H9 (cell line): ENCODE data around the gene PLEKHM3. TPM values are rescaled to one million over a fixed set of nuclear protein-coding genes. Genes with fewer than 3 reads are reported as not detected.

Experiments
- DNase-seq: peaks from one replicate; pipeline ENCODE4 v3.0.0-alpha.2; 2017
- H2AFZ ChIP-seq: one replicate; pipeline ENCODE4 v1.6.1; 2013; ENCODE audit warnings: mild to moderate bottlenecking, low read length, control low read depth, moderate library complexity
- H2AK5ac ChIP-seq: 2 replicates; pipeline ENCODE4 v1.6.1; 2013; ENCODE audit warnings: low read length, control low read depth, mixed read lengths; ENCODE audit not compliant: insufficient read length
- H2BK120ac ChIP-seq: one replicate; pipeline ENCODE4 v1.6.1; 2013; ENCODE audit warnings: low read depth, mild to moderate bottlenecking, low read length, control low read depth, inconsistent platforms; ENCODE audit not compliant: poor library complexity, severe bottlenecking
- H2BK12ac ChIP-seq: 2 replicates; pipeline ENCODE4 v1.6.1; 2013; ENCODE audit warnings: low read length, control low read depth, mixed read lengths, low read depth; ENCODE audit not compliant: insufficient read length
- H2BK15ac ChIP-seq: 2 replicates; pipeline ENCODE4 v1.6.1; 2013; ENCODE audit warnings: low read depth, low read length, control low read depth
- H2BK20ac ChIP-seq: one replicate; pipeline ENCODE4 v1.6.1; 2013; ENCODE audit warnings: low read depth, mild to moderate bottlenecking, low read length, control low read depth, inconsistent platforms; ENCODE audit not compliant: poor library complexity, severe bottlenecking
- H2BK5ac ChIP-seq: 2 replicates; pipeline ENCODE4 v1.6.1; 2013; ENCODE audit warnings: low read length, control low read depth, mixed read lengths; ENCODE audit not compliant: insufficient read length
- H3K14ac ChIP-seq: 2 replicates; pipeline ENCODE4 v1.6.1; 2013; ENCODE audit warnings: low read length, control low read depth; ENCODE audit not compliant: insufficient read depth
- H3K18ac ChIP-seq: 2 replicates; pipeline ENCODE4 v1.6.1; 2013; ENCODE audit warnings: low read depth, mild to moderate bottlenecking, mixed read lengths, low read length, control low read depth; ENCODE audit not compliant: insufficient read length
- H3K23ac ChIP-seq: 2 replicates; pipeline ENCODE4 v1.6.1; 2013; ENCODE audit warnings: low read length, control low read depth, mixed read lengths, low read depth; ENCODE audit not compliant: insufficient read length
- H3K23me2 ChIP-seq: 2 replicates; pipeline ENCODE4 v1.6.1; 2013; ENCODE audit warnings: low read depth, mild to moderate bottlenecking, mixed read lengths, low read length, control low read depth; ENCODE audit not compliant: insufficient read length, poor library complexity, severe bottlenecking
- H3K27ac ChIP-seq: 2 replicates; pipeline ENCODE4 v1.5.1; 2013; ENCODE audit warnings: low read length, control low read depth, mixed read lengths, low read depth; ENCODE audit not compliant: insufficient read length
- H3K27me3 ChIP-seq: 2 replicates; pipeline ENCODE4 v1.6.1; 2013; ENCODE audit warnings: low read length, control low read depth, inconsistent platforms; ENCODE audit not compliant: insufficient read depth
- H3K4ac ChIP-seq: 2 replicates; pipeline ENCODE4 v1.6.1; 2013; ENCODE audit warnings: low read depth, mild to moderate bottlenecking, control low read depth, inconsistent platforms, low read length, moderate library complexity
- H3K4me1 ChIP-seq: 2 replicates; pipeline ENCODE4 v1.6.1; 2013; ENCODE audit warnings: low read length, control low read depth, inconsistent platforms; ENCODE audit not compliant: insufficient read depth
- H3K4me2 ChIP-seq: 2 replicates; pipeline ENCODE4 v1.6.1; 2013; ENCODE audit warnings: low read length, control low read depth, mixed read lengths; ENCODE audit not compliant: insufficient read length, insufficient read depth
- H3K56ac ChIP-seq: 2 replicates; pipeline ENCODE4 v1.6.1; 2013; ENCODE audit warnings: low read depth, mild to moderate bottlenecking, mixed read lengths, low read length, control low read depth; ENCODE audit not compliant: insufficient read length
- H3K79me1 ChIP-seq: 2 replicates; pipeline ENCODE4 v1.6.1; 2013; ENCODE audit warnings: low read depth, mild to moderate bottlenecking, moderate library complexity, low read length, control low read depth, inconsistent platforms; ENCODE audit not compliant: insufficient read depth, poor library complexity, severe bottlenecking
- H3K79me2 ChIP-seq: 2 replicates; pipeline ENCODE4 v1.6.1; 2013; ENCODE audit warnings: low read length, control low read depth, inconsistent platforms; ENCODE audit not compliant: insufficient read depth
- H3K9ac ChIP-seq: 2 replicates; pipeline ENCODE4 v1.6.1; 2013; ENCODE audit warnings: low read length, control low read depth, mixed read lengths; ENCODE audit not compliant: insufficient read length; ENCODE audit errors: extremely low read depth
- H3K9me3 ChIP-seq: one replicate; pipeline ENCODE4 v1.6.1; 2013; ENCODE audit warnings: low read depth, low read length, inconsistent platforms; ENCODE audit not compliant: control insufficient read depth
- H3T11ph ChIP-seq: one replicate; pipeline ENCODE4 v1.6.1; 2013; ENCODE audit warnings: mild to moderate bottlenecking, low read length, control low read depth, inconsistent platforms
- H4K20me1 ChIP-seq: one replicate; pipeline ENCODE4 v1.6.1; 2013; ENCODE audit not compliant: control insufficient read depth, insufficient read length, insufficient read depth
- H4K5ac ChIP-seq: 2 replicates; pipeline ENCODE4 v1.6.1; 2013; ENCODE audit warnings: low read depth, mild to moderate bottlenecking, mixed read lengths, low read length, control low read depth; ENCODE audit not compliant: insufficient read length
- H4K8ac ChIP-seq: replicated peaks from 2 replicates; pipeline ENCODE4 v1.6.1; 2013; ENCODE audit warnings: low read length, control low read depth, mixed read lengths, low read depth; ENCODE audit not compliant: insufficient read length
- H4K91ac ChIP-seq: 2 replicates; pipeline ENCODE4 v1.6.1; 2013; ENCODE audit warnings: low read depth, mild to moderate bottlenecking, moderate library complexity, mixed read lengths, low read length, control low read depth; ENCODE audit not compliant: insufficient read length
- H3K27ac Mint-ChIP-seq, 3 experiments: 2 replicates in 2 of 3; 3 replicates in 1 of 3; pipeline ENCODE4 v1.8.0; 2020 to 2021; ENCODE audit warnings: mixed read lengths in 3 of 3, mild to moderate bottlenecking in 1 of 3, moderate library complexity in 1 of 3
- H3K27me3 Mint-ChIP-seq: 2 replicates; pipeline ENCODE4 v1.8.0; 2021; ENCODE audit warnings: low read depth, mild to moderate bottlenecking, moderate library complexity, mixed read lengths
- H3K36me3 Mint-ChIP-seq, 3 experiments: 2 replicates in 2 of 3; 3 replicates in 1 of 3; pipeline ENCODE4 v1.8.0; 2020 to 2021; ENCODE audit warnings: low read depth in 3 of 3, mixed read lengths in 3 of 3; ENCODE audit not compliant: insufficient read depth in 1 of 3
- H3K4me1 Mint-ChIP-seq, 2 experiments: 2 replicates each; pipeline ENCODE4 v1.8.0; 2020; ENCODE audit warnings: mixed read lengths in 2 of 2
- H3K4me3 Mint-ChIP-seq, 2 experiments: 2 replicates in 1 of 2; 3 replicates in 1 of 2; pipeline ENCODE4 v1.8.0; 2020 to 2021; ENCODE audit warnings: mild to moderate bottlenecking in 2 of 2, mixed read lengths in 2 of 2, moderate library complexity in 1 of 2
- H3K9me3 Mint-ChIP-seq, 2 experiments: 2 replicates in 1 of 2; 3 replicates in 1 of 2; pipeline ENCODE4 v1.8.0; 2020; ENCODE audit warnings: mild to moderate bottlenecking in 2 of 2, mixed read lengths in 2 of 2, moderate library complexity in 1 of 2
- CTCF ChIP-seq: fragments of 200-600 bp; sonication (generic); conservative IDR thresholded peaks from 3 replicates; pipeline ENCODE4 v1.8.0; 2021; ENCODE audit warnings: antibody characterized with exemption, mild to moderate bottlenecking
- WGBS: extraction: QIAGEN DNeasy Blood & Tissue Kit; methylation state at CpG from one replicate; pipeline ENCODE4 v1.1.7; 2013; ENCODE audit warnings: missing lambda C conversion rate, low lambda C conversion rate, mixed read lengths; ENCODE audit not compliant: insufficient read length; ENCODE audit errors: extremely low coverage; 5-methylcytosine and 5-hydroxymethylcytosine counted together
- total RNA-seq: library from RNA; stranded (reverse); gene quantifications from 2 replicates; pipeline ENCODE4 v1.2.1, GENCODE V29; 2021

PLEKHM3 gene
- total RNA-seq, 1 experiment from 2014 or later: 7.5 TPM

DNA sequence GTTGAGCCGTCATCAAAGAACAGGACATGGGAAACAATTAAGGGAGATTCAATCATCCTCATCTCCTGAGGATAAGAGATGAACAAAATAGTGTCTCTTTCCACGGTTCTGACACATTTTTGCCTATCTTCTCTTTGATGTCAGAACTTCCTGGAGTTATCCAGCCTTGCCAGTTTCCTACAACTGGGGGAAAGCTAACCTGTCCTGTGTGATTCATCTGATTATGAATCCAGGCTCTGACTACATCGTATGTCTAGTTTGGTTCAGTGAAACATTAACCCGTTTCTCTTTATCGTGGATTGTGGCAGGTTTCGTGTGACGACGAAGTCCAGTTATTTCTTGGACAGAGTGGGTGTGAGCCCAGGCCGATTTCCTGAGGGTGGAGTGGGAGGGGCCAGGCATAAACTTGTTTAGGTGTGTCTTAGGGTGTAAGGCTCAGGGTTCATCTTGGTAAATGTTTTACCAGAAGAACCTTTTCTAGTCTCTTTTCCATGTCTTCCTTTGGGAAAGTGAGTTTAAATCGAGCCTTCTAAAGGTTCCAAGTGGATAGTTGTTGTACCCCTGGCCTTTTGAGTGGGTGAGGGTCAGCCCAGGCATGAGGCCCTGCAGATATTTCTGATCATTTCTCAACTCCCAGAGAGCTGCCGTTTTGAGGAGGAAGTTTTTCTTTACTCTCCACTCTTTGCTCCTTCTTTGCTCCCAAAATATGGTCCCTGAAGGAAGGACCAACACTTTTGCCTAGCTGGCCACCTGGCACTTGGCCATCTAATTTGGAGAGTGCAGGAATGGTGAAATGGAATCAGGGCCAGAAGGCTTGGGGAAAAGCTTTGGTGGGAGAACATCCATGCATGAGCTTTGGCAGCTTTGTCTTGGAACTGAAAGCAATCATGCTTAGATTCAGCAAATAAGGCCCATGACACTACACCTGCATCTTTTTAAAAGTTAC lies 205.2 kb downstream of the PLEKHM3 start:
- no peak overlapping the region for H4K8ac ChIP-seq
- Mint-ChIP-seq H3K27ac (peak overlapping the region in 1 of 3 experiments; percentile 51; a peak in 1 of 7 replicates), H3K36me3 (no peaks in the 10 kb centered on the region), H3K27me3 (no peaks in the 10 kb centered on the region), H3K9me3 (peaks cover 0 to 2% of the 10 kb centered on the region in 2 experiments; a peak in 1 of 5 replicates), H3K4me3 (no peak overlapping the region), H3K4me1 (peaks cover 6 to 10% of the 10 kb centered on the region in 2 experiments)
- H2BK12ac ChIP-seq: no peak overlapping the region
- H3K79me2 ChIP-seq: no peaks in the 10 kb centered on the region
- no peak overlapping the region for H3K14ac ChIP-seq
- H2AK5ac ChIP-seq: no peak overlapping the region
- H4K5ac ChIP-seq: no peak overlapping the region
- no peak overlapping the region for H2BK15ac ChIP-seq
- H3K4me1 ChIP-seq: no peaks in the 10 kb centered on the region
- no peak overlapping the region for H3K56ac ChIP-seq
- no peak overlapping the region for H3K9ac ChIP-seq
- DNase-seq: no peak
- H2AFZ ChIP-seq: no peak overlapping the region
- H3K23ac ChIP-seq: no peak overlapping the region
- H3K4ac ChIP-seq: no peak overlapping the region
- no peaks in the 10 kb centered on the region for H3K79me1 ChIP-seq
- no peaks in the 10 kb centered on the region for H3K9me3 ChIP-seq
- H2BK120ac ChIP-seq: no peak overlapping the region
- H4K20me1 ChIP-seq: no peaks in the 10 kb centered on the region
- H2BK5ac ChIP-seq: no peak overlapping the region
- no CpG with 5 or more reads among the region's 11 CpGs for WGBS
- no peak overlapping the region for H4K91ac ChIP-seq
- H3K4me2 ChIP-seq: no peak overlapping the region
- no peaks in the 10 kb centered on the region for H3K23me2 ChIP-seq
- TF ChIP-seq CTCF: no peak
- H3K27ac ChIP-seq: no peak overlapping the region
- no peak overlapping the region for H2BK20ac ChIP-seq
- H3K18ac ChIP-seq: no peak overlapping the region
- H3T11ph ChIP-seq: no peak overlapping the region
- no peaks in the 10 kb centered on the region for H3K27me3 ChIP-seq
